ENCODE results near the gene SLC4A4.

The SLC4A4 gene

GRCh38 chr4:71441186-71442169 is 102.7 kb downstream of the SLC4A4 start:
- Histone ChIP-seq H3K9me3 (ENCODE audit: low read length) (no peaks in the 10 kb centered on the region), H3K79me2 (ENCODE audit: insufficient read depth, low read length) (no peaks in the 10 kb centered on the region), H3K36me3 (ENCODE audit: insufficient read depth, low read length) (no peaks in the 10 kb centered on the region), H3K4me2 (ENCODE audit: low read length) (no peak overlapping the region), H3K4me1 (ENCODE audit: insufficient read depth, low read length, severe bottlenecking) (no peaks in the 10 kb centered on the region), H3K27me3 (ENCODE audit: insufficient read depth, low read length) (no peaks in the 10 kb centered on the region), H3K9me2 (ENCODE audit: low read depth, low read length) (no peaks in the 10 kb centered on the region), H2AFZ (ENCODE audit: low read length) (no peak overlapping the region), H4K20me1 (ENCODE audit: insufficient read depth, low read length) (no peaks in the 10 kb centered on the region), H3F3A (ENCODE audit: insufficient read depth, low read length) (no peaks in the 10 kb centered on the region), H3K9ac (ENCODE audit: low read length) (no peak overlapping the region), H3K27ac (ENCODE audit: low read depth, low read length, poor library complexity, severe bottlenecking) (no peak overlapping the region), H3K4me3 (ENCODE audit: low read depth, low read length, poor library complexity, severe bottlenecking) (no peak overlapping the region)
- no peak for TF ChIP-seq CTCF (IDR thresholded peaks at IDR 0.05; ENCODE audit: low read length)
- no peak for TF ChIP-seq EZH2 (IDR thresholded peaks at IDR 0.05; ENCODE audit: borderline replicate concordance, low read length)

- Histone ChIP-seq H3K27ac (ENCODE audit: low read depth, low read length, poor library complexity, severe bottlenecking) (no peak overlapping the region), H3K79me2 (ENCODE audit: insufficient read depth, low read length) (no peaks in the 10 kb centered on the region), H3K36me3 (ENCODE audit: insufficient read depth, low read length) (no peaks in the 10 kb centered on the region), H3K9me2 (ENCODE audit: low read depth, low read length) (no peaks in the 10 kb centered on the region), H3F3A (ENCODE audit: insufficient read depth, low read length) (no peaks in the 10 kb centered on the region), H4K20me1 (ENCODE audit: insufficient read depth, low read length) (no peaks in the 10 kb centered on the region), H3K4me3 (ENCODE audit: low read depth, low read length, poor library complexity, severe bottlenecking) (no peak overlapping the region), H3K9me3 (ENCODE audit: low read length) (no peaks in the 10 kb centered on the region), H3K9ac (ENCODE audit: low read length) (no peak overlapping the region), H3K4me2 (ENCODE audit: low read length) (no peak overlapping the region), H2AFZ (ENCODE audit: low read length) (no peak overlapping the region), H3K27me3 (ENCODE audit: insufficient read depth, low read length) (no peaks in the 10 kb centered on the region), H3K4me1 (ENCODE audit: insufficient read depth, low read length, severe bottlenecking) (no peaks in the 10 kb centered on the region)
- TF ChIP-seq CTCF (IDR thresholded peaks at IDR 0.05; ENCODE audit: low read length), result no peak
- no peak for TF ChIP-seq EZH2 (IDR thresholded peaks at IDR 0.05; ENCODE audit: borderline replicate concordance, low read length)
These were observed 103.5 kb downstream of the SLC4A4 start for GRCh38 chr4:71442336-71442735.

GRCh38 chr4:71444395-71444794 is 105.6 kb downstream of the SLC4A4 start:
- Histone ChIP-seq H3K9ac (ENCODE audit: low read length) (no peak overlapping the region), H3K4me3 (ENCODE audit: low read depth, low read length, poor library complexity, severe bottlenecking) (no peak overlapping the region), H3K9me2 (ENCODE audit: low read depth, low read length) (no peaks in the 10 kb centered on the region), H3K9me3 (ENCODE audit: low read length) (no peaks in the 10 kb centered on the region), H3K4me2 (ENCODE audit: low read length) (no peak overlapping the region), H2AFZ (ENCODE audit: low read length) (no peak overlapping the region), H3F3A (ENCODE audit: insufficient read depth, low read length) (no peaks in the 10 kb centered on the region), H3K4me1 (ENCODE audit: insufficient read depth, low read length, severe bottlenecking) (no peaks in the 10 kb centered on the region), H3K36me3 (ENCODE audit: insufficient read depth, low read length) (no peaks in the 10 kb centered on the region), H3K27ac (ENCODE audit: low read depth, low read length, poor library complexity, severe bottlenecking) (no peak overlapping the region), H3K79me2 (ENCODE audit: insufficient read depth, low read length) (no peaks in the 10 kb centered on the region), H4K20me1 (ENCODE audit: insufficient read depth, low read length) (no peaks in the 10 kb centered on the region), H3K27me3 (ENCODE audit: insufficient read depth, low read length) (no peaks in the 10 kb centered on the region)
- TF ChIP-seq CTCF (IDR thresholded peaks at IDR 0.05; ENCODE audit: low read length), result no peak
- TF ChIP-seq EZH2 (IDR thresholded peaks at IDR 0.05; ENCODE audit: borderline replicate concordance, low read length), result no peak
